Stimulated activated CD8-positive, alpha-beta memory T cell treated with anti-CD3 and anti-CD28 coated beads, Interleukin-7, amount 100 ng/mL, for 4 hours (primary cell): ENCODE data around the gene CAD.
"Not testable (repeated sequence)": the region's sequence is repeated elsewhere in the genome, so short reads cannot be mapped to it uniquely, and the experiment has no call there.

Source experiments
- DNase-seq, 2 donors: peaks; one replicate each; pipeline ENCODE4 v3.0.0-alpha.2; 2020; ENCODE audit warnings: low read depth in 2 of 2

CAD gene

DNA sequence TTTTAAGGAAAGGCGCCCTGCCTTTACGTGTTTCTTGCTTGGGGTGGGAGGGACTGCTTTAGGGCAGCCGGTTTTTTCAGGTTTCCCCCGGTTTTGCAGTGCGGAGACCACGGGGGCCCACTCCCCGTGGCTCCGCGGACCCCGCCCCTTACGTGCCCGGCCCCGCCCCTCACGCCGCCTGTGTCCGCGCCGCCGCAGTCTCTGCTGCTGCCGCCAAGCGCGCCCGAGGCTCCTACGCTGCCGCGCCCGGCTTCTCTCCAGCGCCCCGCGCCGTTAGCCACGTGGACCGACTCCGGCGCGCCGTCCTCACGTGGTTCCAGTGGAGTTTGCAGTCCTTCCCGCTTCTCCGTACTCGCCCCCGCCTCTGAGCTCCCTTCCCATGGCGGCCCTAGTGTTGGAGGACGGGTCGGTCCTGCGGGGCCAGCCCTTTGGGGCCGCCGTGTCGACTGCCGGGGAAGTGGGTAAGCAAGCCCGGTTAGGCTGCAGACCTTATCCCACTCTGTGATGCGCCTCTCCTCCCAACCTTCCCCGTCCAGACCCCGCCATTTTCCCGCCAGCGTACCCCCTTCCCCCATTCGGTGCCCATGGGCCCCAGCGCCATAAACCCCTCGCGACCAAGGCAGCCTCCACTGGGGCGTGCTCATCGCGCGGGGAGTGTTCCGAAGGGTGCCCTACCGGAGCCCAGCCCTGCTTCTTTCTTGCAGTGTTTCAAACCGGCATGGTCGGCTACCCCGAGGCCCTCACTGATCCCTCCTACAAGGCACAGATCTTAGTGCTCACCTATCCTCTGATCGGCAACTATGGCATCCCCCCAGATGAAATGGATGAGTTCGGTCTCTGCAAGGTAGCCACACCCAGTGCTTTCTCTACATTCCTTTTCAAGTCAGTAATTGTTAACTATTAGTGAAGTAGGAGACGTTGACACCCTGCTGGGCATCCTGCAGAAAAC is at the start of gene CAD:
Gene CAD, plus strand, starts transcription at position 197 of the 949 bp plus-strand sequence. Its CDS starts 183 bp downstream, at position 380.
- DNase-seq = peak; percentile 77 to 86

DNA sequence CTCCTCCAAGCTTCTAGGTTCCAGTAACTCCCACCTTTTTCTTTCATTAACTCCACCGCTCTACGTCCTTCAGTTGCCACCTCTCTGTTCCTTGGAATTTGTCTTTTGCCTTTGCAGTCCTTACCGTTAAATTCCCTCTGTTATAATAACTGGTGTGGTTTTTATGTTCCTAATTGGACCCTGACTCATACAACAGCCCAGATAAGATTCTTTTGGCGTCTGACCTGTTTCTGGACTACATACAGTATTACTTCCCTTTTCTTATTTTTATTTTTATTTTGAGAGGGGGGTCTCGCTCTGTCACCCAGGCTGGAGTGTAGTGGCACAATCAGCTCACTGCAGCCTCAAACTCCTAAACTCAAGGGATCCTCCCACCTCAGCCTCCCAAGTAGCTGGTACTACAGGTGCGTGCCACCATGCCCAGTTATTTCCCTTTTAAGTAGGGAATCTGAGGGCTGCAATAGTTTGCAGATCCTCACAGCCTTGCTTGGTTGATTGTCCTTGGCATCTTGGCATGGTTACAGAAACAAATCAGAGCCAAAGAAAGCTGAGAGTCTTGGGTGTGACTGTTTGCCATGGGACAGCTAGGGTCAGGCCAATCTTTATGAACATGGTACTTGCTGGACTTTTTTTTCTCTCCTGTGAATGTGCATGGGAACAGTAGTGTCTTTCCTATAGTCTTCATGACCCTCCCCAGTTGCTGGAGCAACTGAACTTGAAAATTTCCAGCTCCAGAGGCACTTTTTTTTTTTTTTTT is 46.4 kb upstream of the CAD start:
- DNase-seq = no peak

DNA sequence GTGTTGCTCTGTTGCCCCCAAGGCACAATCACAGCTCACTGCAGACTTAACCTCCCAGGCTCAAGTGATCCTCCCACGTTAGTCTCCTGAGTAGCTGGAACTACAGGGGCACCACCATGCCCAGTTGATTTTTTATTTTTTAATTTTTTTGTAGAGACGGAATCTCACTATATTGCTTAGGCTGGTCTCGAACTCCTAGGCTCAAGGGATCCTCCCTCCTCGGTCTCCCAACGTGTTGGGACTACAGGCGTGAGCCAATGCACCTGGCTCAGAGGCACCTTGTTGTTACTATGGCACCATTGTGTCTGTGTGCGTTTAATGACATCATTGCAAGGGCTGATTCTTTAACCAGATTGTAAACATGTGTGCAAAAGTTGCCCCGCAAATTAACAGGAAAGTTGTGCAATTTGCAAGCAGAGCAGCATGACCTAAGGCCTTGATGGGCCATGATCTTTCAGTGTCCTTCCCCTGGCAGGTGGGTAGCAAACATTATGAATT is 45.8 kb upstream of the CAD start:
- DNase-seq = no peak

DNA sequence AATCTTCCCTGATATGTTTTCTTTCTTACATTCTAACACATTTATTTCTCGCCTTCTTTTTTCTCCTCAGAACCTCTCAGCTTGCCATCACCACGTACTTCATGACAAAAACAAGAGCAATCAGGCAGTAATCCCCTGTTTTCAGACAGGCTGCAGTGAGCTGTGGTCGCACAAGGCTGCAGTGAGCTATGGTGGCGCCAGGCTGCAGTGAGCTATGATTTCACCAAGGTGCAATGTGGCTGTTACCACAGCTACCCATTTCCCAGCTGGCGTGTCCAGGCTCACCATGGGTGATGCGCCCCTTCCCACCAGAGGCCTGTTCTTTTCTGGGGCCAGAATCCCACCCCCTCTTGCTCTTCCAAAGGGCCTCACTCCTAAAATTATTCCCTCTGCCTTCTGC is 42.5 kb upstream of the CAD start:
- DNase-seq = no peak

DNA sequence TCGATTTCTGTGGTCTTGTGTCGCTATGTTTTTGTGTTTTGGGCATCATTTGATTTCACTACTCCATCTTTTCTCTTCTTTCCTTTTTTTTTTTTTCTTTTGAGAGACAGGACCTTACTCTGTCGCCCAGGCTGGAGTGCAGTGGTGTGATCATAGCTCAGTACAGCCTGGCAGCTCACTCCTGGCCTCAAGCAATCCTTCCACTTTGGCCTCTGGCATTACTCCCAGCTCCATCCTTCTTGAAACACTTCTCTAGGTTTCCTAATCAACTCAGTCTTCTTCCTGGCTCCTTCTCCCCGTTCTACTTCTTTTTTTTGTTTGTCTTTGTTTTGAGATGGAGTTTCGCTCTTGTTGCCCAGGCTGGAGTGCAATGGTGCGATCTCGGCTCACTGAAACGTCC is 41.8 kb upstream of the CAD start:
- no peak for DNase-seq

DNA sequence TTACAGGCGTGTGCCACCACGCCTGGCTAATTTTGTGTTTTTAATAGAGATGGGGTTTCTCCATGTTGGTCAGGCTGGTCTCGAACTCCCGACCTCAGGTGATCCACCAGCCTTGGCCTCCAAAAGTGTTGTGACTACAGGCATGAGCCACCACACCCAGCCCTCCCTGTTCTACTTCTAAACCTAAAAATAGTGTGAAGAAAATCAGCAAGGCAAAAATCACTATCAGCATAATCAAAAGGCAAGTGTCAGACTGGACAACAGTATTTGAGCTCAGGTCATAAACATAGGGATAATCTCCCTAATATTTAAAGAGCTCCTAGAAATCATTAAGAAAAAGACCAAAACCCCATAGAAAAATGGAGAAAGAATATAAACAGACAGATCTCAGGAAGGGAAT is 41.4 kb upstream of the CAD start:
- not testable (repeated sequence) for DNase-seq

DNA sequence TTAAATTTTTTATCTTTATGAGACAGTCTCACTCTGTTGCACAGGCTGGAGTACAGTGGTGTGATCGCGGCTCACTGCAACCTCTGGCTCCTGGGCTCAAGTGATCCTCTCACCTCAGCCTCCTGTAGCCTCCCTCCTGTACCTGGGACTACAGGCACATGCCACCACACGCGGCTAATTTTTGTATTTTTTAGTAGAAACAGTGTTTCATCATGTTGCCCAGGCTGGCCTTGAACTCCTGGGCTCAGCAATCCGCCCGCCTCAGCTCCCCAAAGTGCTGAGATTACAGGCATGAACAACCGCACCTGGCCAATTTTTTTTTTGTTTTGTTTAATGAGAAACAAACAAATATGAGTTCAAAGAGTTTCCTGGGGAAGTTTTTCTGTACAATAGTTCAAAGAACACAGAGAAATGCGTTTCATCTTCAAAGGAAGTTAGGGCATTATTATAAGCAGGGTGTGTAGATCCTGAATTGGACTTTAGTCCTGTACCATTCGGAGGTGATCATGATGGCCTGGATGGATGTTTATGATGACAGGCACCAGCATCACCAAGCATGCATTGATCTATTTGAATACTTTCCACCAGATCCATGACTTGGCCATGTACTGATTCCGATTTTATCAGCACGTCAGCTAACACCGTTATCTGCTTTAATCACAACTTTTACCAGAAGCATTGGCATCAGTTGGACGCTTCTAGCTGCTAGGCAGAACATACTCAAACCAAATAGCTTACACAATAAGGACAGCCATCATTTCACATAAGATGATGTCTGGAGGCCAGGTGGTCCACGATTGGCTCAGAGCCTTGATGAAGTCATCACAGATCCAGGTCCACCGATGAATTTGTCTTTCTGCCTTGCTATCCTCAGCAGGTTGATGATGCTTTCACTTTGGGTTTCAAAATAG is 39.5 kb upstream of the CAD start:
- DNase-seq = no peak

DNA sequence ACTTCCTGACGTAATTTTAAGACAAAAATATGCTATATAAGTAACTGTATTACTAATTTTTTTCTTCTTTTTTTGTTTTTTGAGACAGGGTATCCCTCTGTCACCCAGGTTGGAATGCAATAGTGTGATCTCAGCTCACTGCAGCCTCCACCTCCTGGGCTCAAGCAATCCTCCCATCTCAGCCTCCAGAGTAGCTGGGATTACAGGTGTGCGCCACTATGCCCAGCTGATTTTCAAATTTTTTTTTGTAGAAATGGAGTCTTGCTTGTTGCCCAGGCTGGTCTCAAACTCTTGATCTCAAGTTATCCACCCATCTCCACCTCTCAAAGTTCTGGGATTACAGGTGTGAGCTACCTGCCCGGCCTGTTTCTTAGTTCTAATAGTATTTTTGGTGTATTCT is 38.7 kb upstream of the CAD start:
- no peak for DNase-seq

DNA sequence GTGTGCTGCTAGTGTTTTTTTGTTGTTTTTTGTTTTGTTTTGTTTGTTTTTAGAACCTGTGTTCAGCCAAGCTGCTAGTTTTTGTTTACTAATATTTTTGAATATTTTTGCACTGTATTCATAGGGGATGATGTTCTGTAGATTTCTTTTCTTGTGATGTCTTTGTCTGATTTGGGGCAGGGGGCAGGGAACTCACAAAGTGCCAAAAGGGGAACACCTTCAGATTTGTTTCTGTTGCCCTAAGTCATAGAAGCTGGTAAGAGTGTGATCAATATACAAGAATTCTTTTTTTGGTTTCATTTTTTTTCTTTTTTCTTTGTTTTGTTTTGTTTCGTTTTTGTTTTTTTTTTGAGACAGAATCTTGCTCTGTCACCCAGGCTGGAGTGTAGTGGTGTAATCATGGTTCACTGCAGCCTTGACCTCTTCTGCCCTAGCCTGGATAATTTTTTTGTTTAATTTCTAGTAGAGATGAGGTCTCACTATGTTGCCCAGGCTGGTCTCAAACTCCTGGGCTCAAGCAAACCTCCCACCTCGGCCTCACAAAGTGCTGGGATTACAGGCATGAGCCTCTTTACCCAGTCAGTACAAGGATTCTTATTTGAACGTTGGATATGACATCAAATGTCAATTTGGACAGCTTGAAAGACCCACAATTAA is 37.7 kb upstream of the CAD start:
- DNase-seq = no peak

DNA sequence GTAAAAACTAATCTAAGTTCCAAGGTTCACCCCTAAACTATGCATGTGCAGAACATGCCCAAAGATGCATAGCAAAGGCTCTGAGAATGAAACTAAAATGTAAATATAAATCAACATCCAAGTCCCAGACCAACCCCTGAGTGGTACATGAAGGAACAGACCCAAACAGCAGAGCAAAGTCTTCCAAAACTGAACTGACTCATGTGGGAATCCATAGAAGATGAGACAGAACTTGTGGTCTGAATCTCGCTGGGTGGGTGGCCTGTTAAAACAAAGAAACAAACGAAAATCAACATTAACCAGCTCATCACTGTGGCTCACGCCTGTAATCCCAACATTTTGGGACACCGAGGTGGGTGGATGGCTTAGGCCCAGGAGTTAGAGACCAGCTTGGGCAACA is 34.8 kb upstream of the CAD start:
- DNase-seq = no peak

DNA sequence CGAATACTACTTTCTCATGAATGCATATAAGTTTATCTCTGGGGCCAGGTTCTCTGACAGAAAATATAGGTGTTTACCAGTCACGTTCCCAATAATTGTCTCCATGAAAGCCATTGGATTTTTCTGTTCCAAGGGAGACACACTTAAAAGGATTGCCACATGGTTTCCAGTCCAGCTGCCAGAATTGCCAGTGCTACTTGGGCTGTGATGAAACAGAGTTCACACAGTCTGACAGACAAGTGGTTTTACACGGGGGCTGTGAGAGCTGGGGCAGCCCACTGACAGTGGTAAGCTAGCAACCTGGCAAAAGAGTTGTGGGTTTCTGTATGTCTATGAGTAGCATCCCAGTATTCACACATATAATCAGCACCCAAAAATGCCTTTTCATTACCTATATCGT is 33.1 kb upstream of the CAD start:
- DNase-seq = no peak

DNA sequence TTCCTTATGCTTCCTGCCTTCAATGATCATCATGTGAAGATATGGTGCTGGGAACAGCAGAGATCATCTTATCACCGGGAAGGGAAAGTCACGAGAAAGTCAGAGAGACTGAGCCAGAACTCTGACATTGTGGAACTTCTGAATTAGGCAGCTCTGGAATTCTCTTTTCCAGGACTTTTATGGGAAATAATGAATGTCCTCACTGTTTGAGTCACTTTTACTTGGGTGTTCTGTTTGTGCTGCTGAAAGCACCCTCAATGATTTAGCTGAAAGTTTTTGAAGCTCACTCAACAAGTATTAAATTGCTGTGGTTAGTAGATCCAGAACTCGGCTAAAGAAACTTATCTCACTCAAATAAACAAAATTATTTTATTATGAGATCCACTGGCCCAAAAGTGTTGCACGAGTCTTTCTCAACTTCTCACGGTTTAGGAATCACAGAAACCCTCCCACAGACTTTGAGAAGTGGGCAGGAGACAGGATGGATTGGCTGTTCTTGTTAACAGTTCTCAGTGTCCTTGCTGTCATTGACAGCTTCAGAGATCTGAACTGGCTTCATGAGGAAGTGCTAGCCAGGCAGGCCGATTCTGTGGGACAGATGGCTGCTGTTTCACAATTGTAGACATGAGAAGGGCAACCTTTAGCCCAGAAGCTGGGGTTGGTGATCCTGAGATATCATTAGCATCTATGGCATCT is 31.7 kb upstream of the CAD start:
- DNase-seq = no peak

DNA sequence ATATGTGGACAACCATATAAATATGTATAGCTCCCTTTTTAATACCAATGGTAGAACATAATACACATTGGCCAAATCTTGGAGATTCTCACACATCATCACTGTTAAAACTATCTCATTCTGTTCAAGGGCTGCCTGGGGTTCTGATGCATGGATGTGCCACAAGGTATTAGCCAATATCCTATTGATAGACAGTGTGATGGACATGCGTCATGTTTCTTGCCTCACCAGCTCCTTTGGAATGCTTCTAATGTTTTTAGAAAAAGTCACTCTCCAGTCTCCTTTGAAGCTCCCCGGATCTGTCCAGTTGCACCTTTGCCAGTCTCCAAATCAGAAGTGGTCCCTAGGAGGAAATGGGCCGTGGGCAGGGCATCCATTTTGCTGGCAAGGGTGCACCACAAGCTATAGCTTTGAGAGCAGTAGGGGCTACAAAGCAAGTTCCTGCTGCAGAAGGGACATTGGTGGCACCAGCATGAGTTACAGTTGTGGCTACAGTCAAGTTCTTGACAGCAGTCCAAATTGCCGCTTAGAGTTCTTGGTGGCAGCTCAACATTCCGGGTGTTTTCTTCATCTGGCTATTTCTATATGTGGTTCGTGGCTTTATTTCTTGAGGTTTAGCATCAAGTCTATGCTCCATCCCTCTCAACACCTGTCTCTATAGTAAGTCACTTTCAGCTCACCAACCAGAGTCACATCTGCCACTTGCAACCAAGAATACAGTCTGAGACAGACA is 30.4 kb upstream of the CAD start:
- no peak for DNase-seq

DNA sequence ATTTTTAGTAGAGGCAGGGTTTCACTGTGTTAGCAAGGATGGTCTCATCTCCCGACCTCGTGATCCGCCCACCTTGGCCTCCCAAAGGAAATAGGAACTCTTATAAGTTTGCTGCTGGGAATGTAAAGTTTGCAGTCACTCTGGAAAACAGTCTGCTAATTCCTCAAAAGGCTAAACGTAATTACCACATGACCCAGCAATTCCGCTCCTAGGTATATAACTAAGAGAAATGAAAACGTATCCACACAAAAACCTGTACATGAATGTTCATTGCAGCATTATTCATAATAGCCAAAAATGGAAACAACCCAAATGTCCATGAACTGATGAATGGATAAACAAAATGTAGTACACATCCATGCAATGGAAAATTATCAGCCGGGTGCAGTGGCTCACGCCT is 27.2 kb upstream of the CAD start:
- no peak for DNase-seq

DNA sequence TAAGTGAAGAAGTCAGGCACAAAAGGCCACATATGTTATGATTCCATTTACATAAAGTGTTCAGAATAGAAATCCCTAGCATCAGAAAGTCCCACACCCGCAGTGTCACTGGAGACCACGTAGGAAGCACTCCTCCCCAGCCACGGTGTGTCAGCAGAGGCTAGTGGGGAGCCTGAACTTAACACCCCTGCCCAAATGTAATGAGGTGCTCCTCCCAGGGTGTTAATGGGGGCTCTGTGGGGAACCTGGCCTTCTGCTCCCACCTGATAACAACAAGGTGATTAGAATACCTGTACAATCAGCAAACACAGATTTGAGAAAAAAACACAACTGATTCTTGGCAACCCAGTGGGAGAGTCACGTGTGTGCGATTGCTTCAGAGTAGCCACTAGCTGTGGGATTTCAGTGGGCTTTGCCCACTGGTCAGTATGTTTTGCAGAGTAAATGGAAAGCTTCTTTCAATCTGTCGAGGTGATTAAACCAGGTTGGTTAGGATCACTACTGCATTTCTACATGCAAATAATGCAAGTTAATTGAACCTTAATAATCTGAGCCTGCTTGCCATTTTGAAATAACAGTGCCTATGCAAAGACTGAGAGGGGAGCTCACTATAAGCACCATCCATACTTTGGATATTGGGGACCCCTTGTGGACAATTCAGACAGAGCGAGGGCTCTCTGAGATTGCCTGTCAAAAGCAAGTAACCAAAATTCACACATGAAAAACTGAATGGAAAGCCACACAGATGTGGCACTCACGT is 25.9 kb upstream of the CAD start:
- DNase-seq = no peak

DNA sequence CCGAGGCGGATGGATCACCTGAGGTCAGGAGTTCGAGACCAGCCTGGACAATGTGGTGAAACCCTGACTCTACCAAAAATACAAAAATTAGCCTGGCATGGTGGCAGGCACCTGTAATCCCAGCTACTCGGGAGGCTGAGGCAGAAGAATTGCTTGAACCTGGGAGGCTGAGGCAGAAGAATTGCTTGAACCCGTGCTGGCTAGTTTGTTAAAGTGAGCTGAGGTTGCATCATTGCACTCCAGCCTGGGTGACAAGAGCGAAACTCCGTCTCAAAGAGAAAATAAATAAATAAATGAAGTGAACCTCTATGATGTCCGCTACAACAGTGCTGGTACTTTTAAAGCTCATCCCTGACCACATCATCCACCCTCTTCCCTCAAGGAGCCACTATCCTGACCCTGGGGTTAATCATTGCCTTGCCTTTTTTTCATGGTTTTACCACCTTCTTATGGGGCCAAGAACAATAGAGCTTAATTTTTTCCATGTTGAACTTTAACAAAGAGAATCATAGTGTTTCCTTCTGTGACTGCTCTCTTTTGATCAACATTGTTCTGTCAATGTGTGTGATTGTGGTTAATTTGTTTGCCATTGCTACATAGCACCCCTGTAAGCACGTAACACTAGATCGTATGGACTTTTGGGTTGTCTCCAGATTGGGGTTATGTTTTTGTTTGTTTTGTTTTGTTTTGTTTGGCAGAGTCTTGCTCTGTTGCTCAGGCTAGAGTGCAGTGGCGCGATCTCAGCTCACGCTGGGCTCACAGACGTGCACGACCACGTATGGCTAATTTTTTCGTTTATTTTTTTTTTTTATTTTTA is 22.4 kb upstream of the CAD start:
- no peak for DNase-seq

DNA sequence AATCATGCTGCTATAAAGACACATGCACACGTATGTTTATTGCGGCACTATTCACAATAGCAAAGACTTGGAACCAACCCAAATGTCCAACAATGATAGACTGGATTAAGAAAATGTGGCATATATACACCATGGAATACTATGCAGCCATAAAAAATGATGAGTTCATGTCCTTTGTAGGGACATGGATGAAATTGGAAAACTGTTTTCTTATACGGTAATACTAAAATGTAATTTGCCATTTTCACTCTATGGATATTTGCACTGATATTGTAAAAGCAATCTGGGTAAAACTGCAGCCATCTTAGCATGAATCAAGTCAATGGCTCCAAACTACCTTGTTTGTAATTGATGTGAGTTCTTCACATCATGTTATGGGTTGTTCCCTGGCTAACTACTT is 21.4 kb upstream of the CAD start:
- not testable (repeated sequence) for DNase-seq

DNA sequence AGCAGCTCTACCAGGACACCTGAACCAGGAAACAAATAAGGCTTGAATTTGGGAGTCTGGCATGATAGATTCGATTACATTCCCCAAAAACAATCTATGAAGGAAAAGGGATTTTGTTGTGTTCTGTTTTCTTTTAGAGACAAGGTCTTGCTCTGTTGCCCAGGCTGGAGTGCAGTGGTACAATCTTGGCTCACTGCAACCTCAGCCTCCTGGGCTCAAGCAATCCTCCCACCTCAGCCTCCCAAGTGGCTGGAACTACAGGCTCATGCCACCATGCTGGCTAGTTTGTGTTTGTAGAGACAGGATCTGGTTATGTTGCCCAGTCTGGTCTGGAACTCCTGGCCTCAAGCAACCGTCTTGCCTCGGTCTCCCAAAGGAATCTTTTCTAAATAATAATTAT is 19.1 kb upstream of the CAD start:
- not testable (repeated sequence) for DNase-seq
